Osteoblast (primary cell): ENCODE results near the gene PRKCA. TPM values are rescaled to one million over a fixed set of nuclear protein-coding genes. Genes with fewer than 3 reads are reported as not detected.

Experiments used
- DNase-seq: peaks from one replicate; pipeline ENCODE4 v3.0.0; 2011; ENCODE audit warnings: low spot score, mixed read lengths; ENCODE audit not compliant: insufficient read length; ENCODE audit errors: missing footprints
- H2AFZ ChIP-seq: 2 replicates; pipeline ENCODE4 v1.6.0; 2011; ENCODE audit warnings: mild to moderate bottlenecking, low read length
- H3K27ac ChIP-seq: 2 replicates; pipeline ENCODE4 v1.5.1; 2011; ENCODE audit warnings: mild to moderate bottlenecking, low read depth, low read length, moderate library complexity
- H3K27me3 ChIP-seq: 2 replicates; pipeline ENCODE4 v1.6.0; 2012; ENCODE audit warnings: mild to moderate bottlenecking, control low read depth, inconsistent platforms, low read length, moderate library complexity; ENCODE audit not compliant: insufficient read depth
- H3K36me3 ChIP-seq: 2 replicates; pipeline ENCODE4 v1.5.1; 2011; ENCODE audit warnings: mild to moderate bottlenecking, low read length, control low read depth, moderate library complexity; ENCODE audit not compliant: insufficient read depth
- H3K4me1 ChIP-seq: 2 replicates; pipeline ENCODE4 v1.5.1; 2011; ENCODE audit warnings: mild to moderate bottlenecking, low read length, control low read depth, moderate library complexity; ENCODE audit not compliant: insufficient read depth
- H3K4me2 ChIP-seq: 2 replicates; pipeline ENCODE4 v1.6.0; 2011; ENCODE audit warnings: mild to moderate bottlenecking, low read length; ENCODE audit not compliant: insufficient read depth
- H3K4me3 ChIP-seq: fragments of 200-600 bp; sonication (generic); 3 replicates; pipeline ENCODE4 v1.5.1; 2012; ENCODE audit warnings: mild to moderate bottlenecking, low read length, inconsistent platforms; ENCODE audit not compliant: insufficient read depth
- H3K79me2 ChIP-seq: 2 replicates; pipeline ENCODE4 v1.6.0; 2012; ENCODE audit warnings: mild to moderate bottlenecking, low read length, control low read depth, inconsistent platforms; ENCODE audit not compliant: insufficient read depth
- H3K9me3 ChIP-seq: 2 replicates; pipeline ENCODE4 v1.5.1; 2011; ENCODE audit warnings: low read depth, low read length, control low read depth
- H4K20me1 ChIP-seq: 2 replicates; pipeline ENCODE4 v1.6.0; 2012; ENCODE audit warnings: mild to moderate bottlenecking, low read length, control low read depth; ENCODE audit not compliant: insufficient read depth
- total RNA-seq: library from RNA; depleted of rRNA; stranded (reverse); fragments of >200 nt; gene quantifications from 2 replicates; pipeline ENCODE4 v1.2.3, GENCODE V29; 2012
- TF ChIP-seq, protein P1 (sequence below): IDR thresholded peaks from 2 replicates; pipeline ENCODE4 v1.5.1; 2011; ENCODE audit warnings: mild to moderate bottlenecking, low read depth, low read length, moderate library complexity; ENCODE audit errors: extremely low read depth

PRKCA gene
- total RNA-seq, 1 donor = 46.0 TPM

GRCh38 chr17:66432411-66432957 is 130.1 kb downstream of the PRKCA start:
- TF ChIP-seq, protein P1, sequence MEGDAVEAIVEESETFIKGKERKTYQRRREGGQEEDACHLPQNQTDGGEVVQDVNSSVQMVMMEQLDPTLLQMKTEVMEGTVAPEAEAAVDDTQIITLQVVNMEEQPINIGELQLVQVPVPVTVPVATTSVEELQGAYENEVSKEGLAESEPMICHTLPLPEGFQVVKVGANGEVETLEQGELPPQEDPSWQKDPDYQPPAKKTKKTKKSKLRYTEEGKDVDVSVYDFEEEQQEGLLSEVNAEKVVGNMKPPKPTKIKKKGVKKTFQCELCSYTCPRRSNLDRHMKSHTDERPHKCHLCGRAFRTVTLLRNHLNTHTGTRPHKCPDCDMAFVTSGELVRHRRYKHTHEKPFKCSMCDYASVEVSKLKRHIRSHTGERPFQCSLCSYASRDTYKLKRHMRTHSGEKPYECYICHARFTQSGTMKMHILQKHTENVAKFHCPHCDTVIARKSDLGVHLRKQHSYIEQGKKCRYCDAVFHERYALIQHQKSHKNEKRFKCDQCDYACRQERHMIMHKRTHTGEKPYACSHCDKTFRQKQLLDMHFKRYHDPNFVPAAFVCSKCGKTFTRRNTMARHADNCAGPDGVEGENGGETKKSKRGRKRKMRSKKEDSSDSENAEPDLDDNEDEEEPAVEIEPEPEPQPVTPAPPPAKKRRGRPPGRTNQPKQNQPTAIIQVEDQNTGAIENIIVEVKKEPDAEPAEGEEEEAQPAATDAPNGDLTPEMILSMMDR = no peak
- Histone ChIP-seq H3K27me3 (no peaks in the 10 kb centered on the region), H3K4me1 (peaks cover 20% of the 10 kb centered on the region), H3K4me2 (peak overlapping the region; percentile 67), H3K27ac (peak overlapping the region; percentile 64), H3K9me3 (no peaks in the 10 kb centered on the region), H3K79me2 (peaks cover 98% of the 10 kb centered on the region), H3K36me3 (no peaks in the 10 kb centered on the region), H4K20me1 (peaks cover 47% of the 10 kb centered on the region), H3K4me3 (no peak overlapping the region), H2AFZ (no peak overlapping the region)
- no peak for DNase-seq

- Histone ChIP-seq H3K79me2 (peaks cover 97% of the 10 kb centered on the region), H3K4me2 (no peak overlapping the region), H3K36me3 (no peaks in the 10 kb centered on the region), H3K4me1 (peaks cover 20% of the 10 kb centered on the region), H2AFZ (no peak overlapping the region), H3K27ac (no peak overlapping the region), H3K9me3 (no peaks in the 10 kb centered on the region), H4K20me1 (peaks cover 50% of the 10 kb centered on the region), H3K27me3 (no peaks in the 10 kb centered on the region), H3K4me3 (no peak overlapping the region)
- DNase-seq = no peak
- TF ChIP-seq, protein P1 = no peak
Measured at GRCh38 chr17:66432996-66433551, 130.7 kb downstream of the PRKCA start.

GRCh38 chr17:66435182-66435581 is 132.8 kb downstream of the PRKCA start:
- no peaks in the 10 kb centered on the region for H3K9me3 ChIP-seq
- H3K36me3 ChIP-seq = no peaks in the 10 kb centered on the region
- H3K27ac ChIP-seq = no peak overlapping the region
- peaks cover 94% of the 10 kb centered on the region for H3K79me2 ChIP-seq
- DNase-seq = no peak
- H3K4me2 ChIP-seq = no peak overlapping the region
- H4K20me1 ChIP-seq = peaks cover 53% of the 10 kb centered on the region
- TF ChIP-seq, protein P1 = no peak
- no peaks in the 10 kb centered on the region for H3K27me3 ChIP-seq
- H3K4me3 ChIP-seq = no peak overlapping the region
- no peak overlapping the region for H2AFZ ChIP-seq
- peaks cover 20% of the 10 kb centered on the region for H3K4me1 ChIP-seq

- DNase-seq = peak; percentile 72
- Histone ChIP-seq H3K27me3 (no peaks in the 10 kb centered on the region), H3K4me3 (no peak overlapping the region), H2AFZ (no peak overlapping the region), H4K20me1 (peaks cover 46% of the 10 kb centered on the region), H3K4me2 (no peak overlapping the region), H3K36me3 (no peaks in the 10 kb centered on the region), H3K4me1 (peaks cover 12% of the 10 kb centered on the region), H3K79me2 (peaks cover 91% of the 10 kb centered on the region), H3K9me3 (no peaks in the 10 kb centered on the region), H3K27ac (no peak overlapping the region)
- TF ChIP-seq, protein P1 = no peak
Measured at GRCh38 chr17:66436631-66437030, 134.2 kb downstream of the PRKCA start.
